PC-9 (cell line): Measurements from ENCODE around the gene ZFPL1.

Experiments
- EZH2 ChIP-seq: fragments of 200-600 bp; sonication (generic); IDR thresholded peaks from 2 replicates; pipeline ENCODE4 v1.8.0; 2017; ENCODE audit warnings: antibody characterized with exemption, low read depth
- TF ChIP-seq, protein P1 (sequence below): fragments of 200-600 bp; sonication (generic); conservative IDR thresholded peaks from 2 replicates; pipeline ENCODE4 v1.6.1; 2017; ENCODE audit warnings: mixed run types, antibody characterized with exemption, mild to moderate bottlenecking, moderate library complexity

DNA sequence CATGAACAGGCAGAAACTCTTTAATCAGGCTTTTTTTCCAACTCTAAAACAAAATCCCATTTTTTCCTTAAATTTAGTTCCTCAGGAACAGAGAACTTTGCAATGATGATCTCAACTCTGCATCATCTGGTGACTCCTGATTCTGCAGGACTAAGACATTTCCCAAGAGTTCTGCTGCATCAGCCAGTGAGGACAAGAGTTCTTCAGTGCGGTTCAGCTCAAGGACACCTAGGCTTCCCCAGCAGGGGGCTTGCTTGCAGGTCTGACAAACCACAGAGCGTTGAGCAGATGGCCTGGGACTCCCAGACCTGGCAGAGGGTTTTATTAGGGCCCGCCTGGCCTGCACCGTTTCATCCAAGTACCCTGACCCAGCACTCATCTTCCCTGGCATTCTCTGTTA, 6.6 kb upstream of the ZFPL1 start:
- TF ChIP-seq, protein P1, sequence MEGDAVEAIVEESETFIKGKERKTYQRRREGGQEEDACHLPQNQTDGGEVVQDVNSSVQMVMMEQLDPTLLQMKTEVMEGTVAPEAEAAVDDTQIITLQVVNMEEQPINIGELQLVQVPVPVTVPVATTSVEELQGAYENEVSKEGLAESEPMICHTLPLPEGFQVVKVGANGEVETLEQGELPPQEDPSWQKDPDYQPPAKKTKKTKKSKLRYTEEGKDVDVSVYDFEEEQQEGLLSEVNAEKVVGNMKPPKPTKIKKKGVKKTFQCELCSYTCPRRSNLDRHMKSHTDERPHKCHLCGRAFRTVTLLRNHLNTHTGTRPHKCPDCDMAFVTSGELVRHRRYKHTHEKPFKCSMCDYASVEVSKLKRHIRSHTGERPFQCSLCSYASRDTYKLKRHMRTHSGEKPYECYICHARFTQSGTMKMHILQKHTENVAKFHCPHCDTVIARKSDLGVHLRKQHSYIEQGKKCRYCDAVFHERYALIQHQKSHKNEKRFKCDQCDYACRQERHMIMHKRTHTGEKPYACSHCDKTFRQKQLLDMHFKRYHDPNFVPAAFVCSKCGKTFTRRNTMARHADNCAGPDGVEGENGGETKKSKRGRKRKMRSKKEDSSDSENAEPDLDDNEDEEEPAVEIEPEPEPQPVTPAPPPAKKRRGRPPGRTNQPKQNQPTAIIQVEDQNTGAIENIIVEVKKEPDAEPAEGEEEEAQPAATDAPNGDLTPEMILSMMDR: no peak
- TF ChIP-seq EZH2: no peak
